ENCODE results near the gene THAP8.
"Not testable (repeated sequence)": the region's sequence is repeated elsewhere in the genome, so short reads cannot be mapped to it uniquely, and the experiment has no call there.

- TF ChIP-seq CTCF (conservative IDR thresholded peaks at IDR 0.05; ENCODE audit: low read length); EZH2phosphoT487 (IDR thresholded peaks at IDR 0.05; ENCODE audit: borderline replicate concordance): not testable (repeated sequence)
These were observed 13.0 kb downstream of the THAP8 start for GRCh38 chr19:36041092-36041491.

Data from Loucy (cell line).